HepG2 (cell line): ENCODE results near the gene TMEM62. TPM values are rescaled to one million over a fixed set of nuclear protein-coding genes. Genes with fewer than 3 reads are reported as not detected.

Source experiments
- ETV6 ChIP-seq: sonication (generic); formaldehyde crosslinking; conservative IDR thresholded peaks from 2 replicates; pipeline ENCODE4 v1.4.0; 2020; ENCODE audit warnings: missing genetic modification reagents
- KIAA2018 ChIP-seq: sonication (generic); formaldehyde crosslinking; IDR thresholded peaks from 2 replicates; pipeline ENCODE4 v1.5.0; 2020; ENCODE audit warnings: mild to moderate bottlenecking, missing genetic modification reagents, borderline replicate concordance
- KMT2A ChIP-seq: sonication (generic); formaldehyde crosslinking; IDR thresholded peaks from 2 replicates; pipeline ENCODE4 v1.4.0; 2020; ENCODE audit warnings: missing genetic modification reagents
- PCBP2 ChIP-seq: fragments of 200-400 bp; formaldehyde crosslinking; optimal IDR thresholded peaks from 2 replicates; pipeline ENCODE3; 2018; ENCODE audit warnings: low read length, low read depth; ENCODE audit not compliant: poor library complexity, severe bottlenecking
- SMAD1 ChIP-seq: sonication (generic); formaldehyde crosslinking; IDR thresholded peaks from 2 replicates; pipeline ENCODE4 v1.4.0; 2020; ENCODE audit warnings: missing genetic modification reagents, low read depth, mild to moderate bottlenecking, borderline replicate concordance
- SRF ChIP-seq: IDR thresholded peaks from 2 replicates; pipeline ENCODE4 v1.6.1; 2011; ENCODE audit warnings: mild to moderate bottlenecking, low read depth, low read length, moderate library complexity
- TP53 ChIP-seq: sonication (generic); formaldehyde crosslinking; conservative IDR thresholded peaks from 2 replicates; pipeline ENCODE4 v1.4.0; 2020; ENCODE audit warnings: missing genetic modification reagents
- ZNF17 ChIP-seq: sonication (generic); formaldehyde crosslinking; IDR thresholded peaks from 2 replicates; pipeline ENCODE4 v1.5.0; 2020; ENCODE audit warnings: mild to moderate bottlenecking, missing genetic modification reagents
- ZNF282 ChIP-seq: fragments of 450-650 bp; IDR thresholded peaks from 2 replicates; pipeline ENCODE4 v1.6.1; 2018; ENCODE audit not compliant: partially characterized antibody
- ZNF704 ChIP-seq: sonication (generic); formaldehyde crosslinking; IDR thresholded peaks from 2 replicates; pipeline ENCODE4 v1.8.1; 2023; ENCODE audit warnings: mild to moderate bottlenecking, inconsistent platforms, moderate library complexity, missing genetic modification reagents, borderline replicate concordance
- ZNF841 ChIP-seq: sonication (generic); formaldehyde crosslinking; IDR thresholded peaks from 2 replicates; pipeline ENCODE4 v1.8.1; 2023; ENCODE audit warnings: missing genetic modification reagents, borderline replicate concordance
- polyA plus RNA-seq, 8 experiments: library from polyadenylated mRNA; depleted of rRNA in 3 of 8; stranded (reverse) in 7 of 8; unstranded in 1 of 8; fragments of >200 nt; fragmentation: Illumina TruSeq in 4 of 8; extraction: Trizol in 4 of 8; gene quantifications; 2 replicates each; pipeline versions ENCODE4 v1.2.1 to v1.2.3, GENCODE V29; 2011 to 2016; ENCODE audit warnings: low read depth in 4 of 8, missing spikeins in 1 of 8, mixed read lengths in 1 of 8; ENCODE audit not compliant: insufficient read depth in 1 of 8
- total RNA-seq, 5 experiments: library from RNA; depleted of rRNA; stranded (reverse); fragments of >200 nt; fragmentation: Illumina TruSeq; extraction: Trizol; gene quantifications; 2 replicates each; pipeline ENCODE4 v1.2.3, GENCODE V29; 2016; ENCODE audit warnings: low read depth in 1 of 5
- TF ChIP-seq, protein P1 (sequence below): sonication (generic); formaldehyde crosslinking; IDR thresholded peaks from 2 replicates; pipeline ENCODE4 v1.8.1; 2023; ENCODE audit warnings: mild to moderate bottlenecking, missing genetic modification reagents

The TMEM62 gene
- total and polyA plus RNA-seq, 2 of the 13 experiments (the other 11 are each of a cell fraction or from before 2014, with no cell fraction given), result 14.2 to 20.9 TPM

DNA sequence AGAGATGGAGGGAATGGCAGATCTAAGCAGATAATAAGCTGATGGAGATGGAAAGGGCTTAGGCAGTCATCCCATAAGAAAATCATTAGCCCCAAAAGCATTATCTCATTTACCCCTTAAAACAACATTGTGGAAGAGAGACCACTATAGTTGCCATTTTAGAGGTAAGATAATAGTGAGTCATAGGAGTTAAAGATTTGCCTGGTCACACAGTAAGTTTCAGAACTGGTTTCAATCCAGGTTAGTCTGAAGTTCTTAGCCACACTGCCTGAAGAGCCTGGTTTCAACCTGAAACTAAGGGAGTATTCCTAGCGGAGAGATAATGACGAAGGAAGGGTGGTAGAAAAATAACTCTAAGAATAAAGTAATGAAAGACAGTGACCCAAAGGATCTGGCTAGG, 14.6 kb upstream of the TMEM62 start (continued):
- no peak for TF ChIP-seq KIAA2018
- TF ChIP-seq ZNF282, result no peak
- TF ChIP-seq, protein P1, sequence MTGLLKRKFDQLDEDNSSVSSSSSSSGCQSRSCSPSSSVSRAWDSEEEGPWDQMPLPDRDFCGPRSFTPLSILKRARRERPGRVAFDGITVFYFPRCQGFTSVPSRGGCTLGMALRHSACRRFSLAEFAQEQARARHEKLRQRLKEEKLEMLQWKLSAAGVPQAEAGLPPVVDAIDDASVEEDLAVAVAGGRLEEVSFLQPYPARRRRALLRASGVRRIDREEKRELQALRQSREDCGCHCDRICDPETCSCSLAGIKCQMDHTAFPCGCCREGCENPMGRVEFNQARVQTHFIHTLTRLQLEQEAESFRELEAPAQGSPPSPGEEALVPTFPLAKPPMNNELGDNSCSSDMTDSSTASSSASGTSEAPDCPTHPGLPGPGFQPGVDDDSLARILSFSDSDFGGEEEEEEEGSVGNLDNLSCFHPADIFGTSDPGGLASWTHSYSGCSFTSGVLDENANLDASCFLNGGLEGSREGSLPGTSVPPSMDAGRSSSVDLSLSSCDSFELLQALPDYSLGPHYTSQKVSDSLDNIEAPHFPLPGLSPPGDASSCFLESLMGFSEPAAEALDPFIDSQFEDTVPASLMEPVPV (CRISPR knock-in tag), result no peak
- no peak for TF ChIP-seq ZNF704 (CRISPR knock-in tag)
- TF ChIP-seq SMAD1 (CRISPR knock-in tag), result no peak
- TF ChIP-seq ZNF17 (CRISPR knock-in tag), result no peak
- TF ChIP-seq SRF, result no peak
- TF ChIP-seq ZNF841 (CRISPR knock-in tag), result no peak
- TF ChIP-seq TP53 (CRISPR knock-in tag), result no peak
- TF ChIP-seq KMT2A (CRISPR knock-in tag), result no peak
- TF ChIP-seq PCBP2, result no peak
- no peak for TF ChIP-seq ETV6 (CRISPR knock-in tag)
- TF ChIP-seq, all 625 proteins: peak for 0
